ENCODE data around the gene USP50. TPM values are rescaled to one million over a fixed set of nuclear protein-coding genes. Genes with fewer than 3 reads are reported as not detected.

Gene USP50
- total RNA-seq, 1 experiment from 2014 or later = 0.57 TPM

GRCh38 chr15:50452927-50453326 lies 93.5 kb downstream of the USP50 start:
- no peaks in the 10 kb centered on the region for H3K27me3 Mint-ChIP-seq (ENCODE audit: insufficient read depth, unreplicated experiment)
- no peaks in the 10 kb centered on the region for H3K9me3 Mint-ChIP-seq (ENCODE audit: unreplicated experiment)
- ChIA-PET CTCF (interaction anchor here (0.7 kb wide), 1 partner anchor 336 kb away, joined by 4 read pairs; no protein-coding TSS in a partner anchor), POLR2A (no interaction called here)
- H3K4me1 ChIP-seq = no peaks in the 10 kb centered on the region
- no peaks in the 10 kb centered on the region for H3K36me3 ChIP-seq (ENCODE audit: control insufficient read depth, insufficient read depth, low read length)
- H3K27me3 ChIP-seq (replicated peaks; ENCODE audit: control insufficient read depth, insufficient read depth, low read length) = no peaks in the 10 kb centered on the region
- peaks cover 64% of the 10 kb centered on the region for H3K36me3 Mint-ChIP-seq (ENCODE audit: insufficient read depth, unreplicated experiment)
- no peaks in the 10 kb centered on the region for H3K9me3 ChIP-seq
- no peak for DNase-seq
- no peaks in the 10 kb centered on the region for H3K4me1 Mint-ChIP-seq (ENCODE audit: low read depth, unreplicated experiment)
- intact Hi-C loops (cut with micrococcal nuclease; ENCODE audit: unreplicated experiment) = no loop called here
- no TSS peak for BruUV-seq (replicated peaks)
- no peak for TF ChIP-seq CTCF (IDR thresholded peaks at IDR 0.05; ENCODE audit: insufficient read depth in 1 of 2, low read depth in 1 of 2, low read length in 1 of 2, severe bottlenecking in 1 of 2, unreplicated experiment in 1 of 2)
- no peak overlapping the region for H3K27ac Mint-ChIP-seq (ENCODE audit: unreplicated experiment)
- no peak overlapping the region for H3K4me3 Mint-ChIP-seq (ENCODE audit: unreplicated experiment)
- no peak overlapping the region for H3K4me3 ChIP-seq (ENCODE audit: low read depth, low read length)

Other genes with a start within 250 kb of the USP50 start
- 42.8 and 44.7 TPM in 2 replicates for gene GABPB1, start 191.5 kb downstream of the USP50 start, total RNA-seq (2022)
- gene USP8, start 122.3 kb downstream of the USP50 start, total RNA-seq (2022) = 46.7 and 56.2 TPM in 2 replicates
- gene TRPM7, start 140.1 kb upstream of the USP50 start, total RNA-seq (2022) = 70.9 and 73.4 TPM in 2 replicates
- 131 and 141 TPM in 2 replicates for gene SPPL2A, start 219.0 kb upstream of the USP50 start, total RNA-seq (2022)

All from Caco-2 (cell line).